Measurements from ENCODE around the gene QRFP. TPM values are rescaled to one million over a fixed set of nuclear protein-coding genes. Genes with fewer than 3 reads are reported as not detected.

QRFP gene
- total RNA-seq, 1 experiment from 2014 or later, result not detected

GRCh38 chr9:130921989-130922892 lies 25.6 kb upstream of the QRFP start (continued):
- no peak for TF ChIP-seq POLR2A (IDR thresholded peaks at IDR 0.05; ENCODE audit: borderline replicate concordance, extremely low read depth, insufficient read depth, insufficient read length)
- no peak for TF ChIP-seq YY1 (IDR thresholded peaks at IDR 0.05; ENCODE audit: extremely low read depth, insufficient replicate concordance, low read depth, low read length)
- TF ChIP-seq ELF1 (IDR thresholded peaks at IDR 0.05; ENCODE audit: borderline replicate concordance, low read depth), result no peak
- no peak for TF ChIP-seq EZH2 (IDR thresholded peaks at IDR 0.05)
- TF ChIP-seq SIN3A (IDR thresholded peaks at IDR 0.05; ENCODE audit: low read depth), result no peak
- TF ChIP-seq ATF3 (IDR thresholded peaks at IDR 0.05), result no peak
- TF ChIP-seq EGR1 (IDR thresholded peaks at IDR 0.05; ENCODE audit: low read depth), result no peak

GRCh38 chr9:130921300-130921988 lies 24.8 kb upstream of the QRFP start:
- ChIA-PET CTCF (no interaction called here), RAD21 (ENCODE audit: low non-redundant PET in 1 of 2, low total read pairs in 2 of 2, uncharacterized antibody in 2 of 2, unreplicated experiment in 2 of 2) (no interaction called here), POLR2A (no interaction called here)
- no peaks in the 10 kb centered on the region for H3K27me3 ChIP-seq (ENCODE audit: insufficient read depth, low read length)
- no peaks in the 10 kb centered on the region for H3K36me3 ChIP-seq (ENCODE audit: control insufficient read depth in 1 of 2, insufficient read depth in 2 of 2, low read length in 2 of 2)
- H3K4me1 ChIP-seq (ENCODE audit: control insufficient read depth in 1 of 2, insufficient read depth in 2 of 2, low read length in 2 of 2), result no peaks in the 10 kb centered on the region
- ATAC-seq, result no peak
- no peaks in the 10 kb centered on the region for H3K9me2 ChIP-seq (ENCODE audit: insufficient read depth)
- H3K4me3 ChIP-seq (replicated peaks in 1 of 2; ENCODE audit: low read depth in 1 of 2, low read length in 2 of 2), result no peak overlapping the region
- BruUV-seq (replicated peaks), result no TSS peak
- no peak overlapping the region for H3K27ac ChIP-seq (ENCODE audit: low read depth, low read length)
- H3K9ac ChIP-seq (ENCODE audit: low read length), result no peak overlapping the region
- no peak for DNase-seq (ENCODE audit: low read depth, low spot score)
- no peaks in the 10 kb centered on the region for H3K79me2 ChIP-seq (ENCODE audit: insufficient read depth, low read length)
- H4K20me1 ChIP-seq (ENCODE audit: insufficient read depth), result no peaks in the 10 kb centered on the region
- H2AFZ ChIP-seq (ENCODE audit: low read depth, low read length, poor library complexity, severe bottlenecking), result no peak overlapping the region
- H3K4me2 ChIP-seq (ENCODE audit: low read length), result no peak overlapping the region
- intact Hi-C loops (cut with micrococcal nuclease), result no loop called here
- TF ChIP-seq ATF3 (IDR thresholded peaks at IDR 0.05) (no peak), SP1 (IDR thresholded peaks at IDR 0.05; ENCODE audit: low read depth) (no peak), ELF1 (IDR thresholded peaks at IDR 0.05; ENCODE audit: borderline replicate concordance, low read depth) (no peak), CEBPB (IDR thresholded peaks at IDR 0.05; ENCODE audit: low read depth) (no peak), CBX3 (IDR thresholded peaks at IDR 0.05; ENCODE audit: low read depth) (no peak), JUND (IDR thresholded peaks at IDR 0.05) (no peak), EZH2phosphoT487 (IDR thresholded peaks at IDR 0.05; ENCODE audit: borderline replicate concordance) (no peak), ZFX (IDR thresholded peaks at IDR 0.05) (no peak)
- H3K9me3 ChIP-seq (ENCODE audit: control insufficient read depth in 1 of 2, insufficient read depth in 1 of 2, low read depth in 1 of 2, low read length in 2 of 2), result no peaks in the 10 kb centered on the region
